ENCODE data around the gene ZNF790.

Gene ZNF790
- long read RNA-seq, donor 1, partial matches to known transcripts, result 0 of 3 reads
- long read RNA-seq, donor 1, other reads (novel, unspliced or antisense), result 0 of 3 reads
- long read RNA-seq, donor 2, partial matches to known transcripts, result 0 of 1 reads
- long read RNA-seq, donor 2, other reads (novel, unspliced or antisense), result 0 of 1 reads
- long read RNA-seq, donor 3, partial matches to known transcripts, result 0 of 2 reads
- long read RNA-seq, donor 3, other reads (novel, unspliced or antisense), result 0 of 2 reads
- long read RNA-seq, donor 4, partial matches to known transcripts, result 0 of 3 reads
- long read RNA-seq, donor 4, other reads (novel, unspliced or antisense), result 0 of 3 reads
- long read RNA-seq, donor 5, partial matches to known transcripts, result 0 of 2 reads
- long read RNA-seq, donor 5, other reads (novel, unspliced or antisense), result 0 of 2 reads
- long read RNA-seq, donor 6, partial matches to known transcripts, result 0 of 2 reads
- long read RNA-seq, donor 6, other reads (novel, unspliced or antisense), result 0 of 2 reads
- long read RNA-seq, donor 7, result 0 reads
- long read RNA-seq, donor 8, partial matches to known transcripts, result 0 of 3 reads
- long read RNA-seq, donor 8, other reads (novel, unspliced or antisense), result 0 of 3 reads

GRCh38 chr19:36837906-36838783 lies at the start of gene ZNF790:
TSS of gene ZNF790 (minus strand) at chr19:36838387. CDS start at chr19:36825619, 12,768 bp downstream.
- DNase-seq, result peak; percentile 98

GRCh38 chr19:36876993-36877938 lies 39.1 kb upstream of the ZNF790 start:
- DNase-seq, result no peak

- DNase-seq, result no peak
Measured at GRCh38 chr19:36851898-36852297, 13.7 kb upstream of the ZNF790 start.

- peak; percentile 99 for DNase-seq
Measured at GRCh38 chr19:36850559-36851442, 12.6 kb upstream of the ZNF790 start, which contains the start of gene ZNF345. TSS of gene ZNF345 (plus strand) at chr19:36850876. CDS start at chr19:36876831, 25,955 bp downstream.

GRCh38 chr19:36849701-36850558 lies 11.7 kb upstream of the ZNF790 start:
- peak; percentile 82 for DNase-seq

- DNase-seq, result no peak
Measured at GRCh38 chr19:36847968-36848367, 9.8 kb upstream of the ZNF790 start.

- no peak for DNase-seq
Measured at GRCh38 chr19:36838784-36839324, 667 bp upstream of the ZNF790 start.

- DNase-seq, result no peak
Measured at GRCh38 chr19:36837176-36837905, 846 bp downstream of the ZNF790 start.

GRCh38 chr19:36833430-36833829 lies 4.8 kb downstream of the ZNF790 start:
- no peak for DNase-seq

- no peak for DNase-seq
Measured at GRCh38 chr19:36821758-36822157, 16.4 kb downstream of the ZNF790 start.

GRCh38 chr19:36819130-36819630 lies 19.0 kb downstream of the ZNF790 start:
- DNase-seq, result no peak

GRCh38 chr19:36807029-36807428 lies 31.2 kb downstream of the ZNF790 start:
- no peak for DNase-seq

GRCh38 chr19:36805364-36805763 lies 32.8 kb downstream of the ZNF790 start:
- DNase-seq, result no peak

- DNase-seq, result no peak
Measured at GRCh38 chr19:36797786-36798108, 40.4 kb downstream of the ZNF790 start.

GRCh38 chr19:36796714-36796992 lies 41.5 kb downstream of the ZNF790 start:
- no peak for DNase-seq

- peak; percentile 37 for DNase-seq
Measured at GRCh38 chr19:36791420-36792141, 46.6 kb downstream of the ZNF790 start.

- DNase-seq, result peak; percentile 32
Measured at GRCh38 chr19:36775768-36776167, 62.4 kb downstream of the ZNF790 start.

GRCh38 chr19:36773223-36773579 lies 65.0 kb downstream of the ZNF790 start:
- no peak for DNase-seq

All from right kidney (tissue), 9 donors.